GM18519 (cell line): ENCODE measurements around the gene CFTR.
A peak's percentile ranks its signal among the peaks of the same experiment; 100 is the strongest.

Source experiments
- ATAC-seq: cut with Tn5 transposase; IDR thresholded peaks from one replicate; pipeline ENCODE4 v1.9.1; 2021; ENCODE audit warnings: mild to moderate bottlenecking, moderate library complexity; ENCODE audit not compliant: unreplicated experiment, low FRiP score

CFTR gene

DNA sequence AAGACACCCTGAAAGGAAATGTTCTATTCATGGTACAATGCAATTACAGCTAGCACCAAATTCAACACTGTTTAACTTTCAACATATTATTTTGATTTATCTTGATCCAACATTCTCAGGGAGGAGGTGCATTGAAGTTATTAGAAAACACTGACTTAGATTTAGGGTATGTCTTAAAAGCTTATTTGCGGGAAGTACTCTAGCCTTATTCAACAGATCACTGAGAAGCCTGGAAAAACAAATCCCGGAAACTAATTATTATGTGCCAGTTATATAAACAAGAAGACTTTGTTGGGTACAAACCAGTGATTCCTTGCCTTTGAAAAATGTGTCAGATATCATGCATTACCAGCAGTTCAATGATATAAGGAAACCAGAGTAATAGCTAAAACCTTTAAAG is 160.1 kb downstream of the CFTR start:
- no peak for ATAC-seq

DNA sequence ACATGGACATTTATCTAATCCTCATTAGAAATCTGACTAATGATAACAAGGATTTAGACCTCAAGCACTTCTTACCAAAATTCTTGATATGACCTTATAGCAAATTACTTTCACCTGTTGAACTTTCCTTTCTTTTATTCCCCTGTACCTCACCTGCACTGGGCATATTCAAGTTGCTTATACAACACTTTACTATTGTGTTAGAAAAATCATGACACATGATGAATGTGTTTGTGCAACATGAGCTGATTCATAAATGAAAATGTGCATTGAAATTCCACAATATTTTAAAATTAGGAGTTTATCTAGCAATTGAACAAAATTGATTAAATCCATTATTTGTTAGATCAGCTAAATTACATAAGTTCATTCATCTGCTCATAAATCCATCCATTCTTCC is 160.6 kb downstream of the CFTR start:
- no peak for ATAC-seq

DNA sequence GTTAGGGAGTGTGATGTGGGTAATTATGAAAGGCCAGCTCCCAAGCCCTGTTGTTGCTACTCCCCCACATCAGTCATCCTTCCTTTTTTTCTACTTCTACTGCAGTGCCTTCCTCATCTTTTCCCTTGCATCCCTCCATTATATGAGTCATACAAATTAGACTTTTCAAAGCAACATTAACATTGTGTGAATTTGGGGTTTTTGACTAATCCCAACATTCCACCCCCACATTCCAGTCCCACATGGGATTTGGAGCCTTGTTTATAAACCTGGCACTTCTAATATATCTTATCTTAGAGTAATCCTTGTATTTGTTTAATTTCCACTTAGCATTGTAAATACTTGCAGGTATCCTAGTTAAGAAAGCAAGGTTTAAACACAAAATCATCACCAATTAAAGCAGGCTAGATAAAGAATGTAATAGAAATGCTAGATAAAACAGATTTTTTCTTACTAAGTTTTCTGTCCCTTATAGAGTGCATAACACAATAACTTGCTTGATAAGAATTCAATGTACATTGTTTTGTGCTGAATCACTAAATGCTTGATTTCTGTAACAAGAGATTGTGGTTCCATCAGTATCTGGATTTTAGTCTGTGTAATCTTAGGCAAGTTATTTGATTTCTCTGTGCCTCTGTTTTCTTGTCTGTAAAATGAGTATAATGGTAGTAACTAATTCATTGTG is 165.8 kb downstream of the CFTR start:
- no peak for ATAC-seq

- no peak for ATAC-seq
Measured at GRCh38 chr7:117648203-117648866, 168.5 kb downstream of the CFTR start.

DNA sequence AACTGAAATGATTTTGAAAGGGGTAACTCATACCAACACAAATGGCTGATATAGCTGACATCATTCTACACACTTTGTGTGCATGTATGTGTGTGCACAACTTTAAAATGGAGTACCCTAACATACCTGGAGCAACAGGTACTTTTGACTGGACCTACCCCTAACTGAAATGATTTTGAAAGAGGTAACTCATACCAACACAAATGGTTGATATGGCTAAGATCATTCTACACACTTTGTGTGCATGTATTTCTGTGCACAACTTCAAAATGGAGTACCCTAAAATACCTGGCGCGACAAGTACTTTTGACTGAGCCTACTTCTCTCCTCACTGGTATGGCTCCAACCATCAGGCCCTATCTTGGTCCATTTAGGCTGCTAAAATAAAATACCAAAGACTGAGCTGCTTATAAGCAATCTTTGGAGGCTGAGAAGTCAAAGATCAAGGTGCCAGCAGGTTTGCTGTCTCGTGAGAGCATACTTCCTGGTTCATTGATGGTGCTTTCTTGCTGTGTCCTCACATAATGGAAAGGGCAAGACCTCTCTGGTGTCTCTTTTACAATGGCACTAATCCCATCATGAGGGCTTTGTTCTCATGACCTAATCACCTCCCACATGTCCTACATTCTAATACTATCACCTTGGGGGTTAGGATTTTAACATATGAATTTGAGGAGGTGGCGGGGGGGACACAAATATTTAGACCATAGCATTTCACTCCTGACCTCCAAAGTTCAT is 173.3 kb downstream of the CFTR start:
- no peak for ATAC-seq

GRCh38 chr7:117654780-117655179 is 175.0 kb downstream of the CFTR start:
- ATAC-seq = no peak

DNA sequence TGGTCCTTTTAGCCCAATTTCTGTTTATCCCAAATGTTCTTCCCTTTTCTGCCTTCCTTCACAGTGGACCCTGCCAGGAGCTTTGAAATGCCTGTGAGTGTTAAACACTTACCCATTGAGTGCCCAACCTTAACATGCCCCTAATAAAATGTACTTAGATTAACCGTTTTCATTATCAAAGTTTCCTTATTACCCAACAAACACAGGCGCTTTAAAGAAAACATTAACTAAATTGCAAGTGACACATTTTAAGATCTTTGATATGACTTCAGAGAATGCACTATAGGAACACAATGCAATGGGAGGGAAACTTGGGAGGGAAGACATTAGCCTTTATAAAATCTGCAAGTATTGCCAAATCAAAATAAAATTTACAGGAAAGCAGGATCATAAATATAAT is 177.0 kb downstream of the CFTR start:
- no peak for ATAC-seq

- no peak for ATAC-seq
Measured at GRCh38 chr7:117659531-117660011, 179.7 kb downstream of the CFTR start.

DNA sequence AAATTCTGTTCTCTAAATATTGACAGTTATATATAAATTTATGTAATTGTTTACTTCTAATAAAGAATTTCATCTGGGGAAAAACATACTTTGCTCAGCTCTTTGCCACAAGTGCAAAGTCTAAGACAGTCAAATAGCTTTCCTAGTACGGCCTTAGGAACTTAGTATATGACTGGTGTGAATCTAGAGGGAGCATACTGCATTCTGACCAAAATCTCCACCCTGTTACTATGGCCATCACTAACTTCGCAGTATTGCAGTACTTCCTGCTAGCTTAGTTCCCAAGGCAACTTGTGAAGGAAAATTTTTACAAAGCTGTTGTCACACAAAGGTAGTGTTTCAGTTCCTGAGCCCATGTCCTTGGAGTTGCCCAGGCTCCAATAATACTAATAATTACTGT is 181.5 kb downstream of the CFTR start:
- ATAC-seq = no peak

DNA sequence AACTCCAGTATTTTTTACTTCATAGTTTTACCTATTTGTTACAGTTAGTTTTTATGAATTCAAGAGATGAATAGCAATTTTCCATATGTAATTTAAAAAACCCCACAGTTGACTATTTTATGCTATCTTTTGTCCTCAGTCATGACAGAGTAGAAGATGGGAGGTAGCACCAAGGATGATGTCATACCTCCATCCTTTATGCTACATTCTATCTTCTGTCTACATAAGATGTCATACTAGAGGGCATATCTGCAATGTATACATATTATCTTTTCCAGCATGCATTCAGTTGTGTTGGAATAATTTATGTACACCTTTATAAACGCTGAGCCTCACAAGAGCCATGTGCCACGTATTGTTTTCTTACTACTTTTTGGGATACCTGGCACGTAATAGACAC is 184.2 kb downstream of the CFTR start:
- no peak for ATAC-seq

DNA sequence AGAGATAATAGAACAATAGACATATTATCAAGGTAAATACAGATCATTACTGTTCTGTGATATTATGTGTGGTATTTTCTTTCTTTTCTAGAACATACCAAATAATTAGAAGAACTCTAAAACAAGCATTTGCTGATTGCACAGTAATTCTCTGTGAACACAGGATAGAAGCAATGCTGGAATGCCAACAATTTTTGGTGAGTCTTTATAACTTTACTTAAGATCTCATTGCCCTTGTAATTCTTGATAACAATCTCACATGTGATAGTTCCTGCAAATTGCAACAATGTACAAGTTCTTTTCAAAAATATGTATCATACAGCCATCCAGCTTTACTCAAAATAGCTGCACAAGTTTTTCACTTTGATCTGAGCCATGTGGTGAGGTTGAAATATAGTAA is 185.5 kb downstream of the CFTR start:
- ATAC-seq = no peak

DNA sequence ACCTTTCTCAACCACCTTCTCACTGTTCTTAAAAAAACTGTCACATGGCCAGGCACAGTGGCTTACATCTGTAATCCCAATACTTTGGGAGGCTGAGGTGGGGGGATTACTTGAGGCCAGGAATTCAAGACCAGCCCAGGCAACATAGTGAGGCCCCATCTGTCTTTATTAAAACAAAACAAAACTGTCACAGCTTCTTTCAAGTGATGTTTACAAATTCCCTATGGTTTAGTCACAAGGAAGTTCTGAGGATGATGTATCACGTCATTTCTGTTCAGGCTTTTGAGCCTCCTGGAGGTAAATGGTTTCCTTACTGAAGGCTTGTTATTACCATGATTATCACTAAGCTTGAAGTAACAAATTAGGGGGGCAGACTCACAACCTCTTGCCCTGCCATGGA is 186.2 kb downstream of the CFTR start:
- no peak for ATAC-seq

DNA sequence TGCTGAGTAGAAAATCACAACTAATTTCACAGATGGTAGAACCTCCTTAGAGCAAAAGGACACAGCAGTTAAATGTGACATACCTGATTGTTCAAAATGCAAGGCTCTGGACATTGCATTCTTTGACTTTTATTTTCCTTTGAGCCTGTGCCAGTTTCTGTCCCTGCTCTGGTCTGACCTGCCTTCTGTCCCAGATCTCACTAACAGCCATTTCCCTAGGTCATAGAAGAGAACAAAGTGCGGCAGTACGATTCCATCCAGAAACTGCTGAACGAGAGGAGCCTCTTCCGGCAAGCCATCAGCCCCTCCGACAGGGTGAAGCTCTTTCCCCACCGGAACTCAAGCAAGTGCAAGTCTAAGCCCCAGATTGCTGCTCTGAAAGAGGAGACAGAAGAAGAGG is 186.9 kb downstream of the CFTR start:
- no peak for ATAC-seq

GRCh38 chr7:117667456-117667855 is 187.6 kb downstream of the CFTR start:
- no peak for ATAC-seq

GRCh38 chr7:117669818-117670217 is 190.0 kb downstream of the CFTR start:
- ATAC-seq = no peak

DNA sequence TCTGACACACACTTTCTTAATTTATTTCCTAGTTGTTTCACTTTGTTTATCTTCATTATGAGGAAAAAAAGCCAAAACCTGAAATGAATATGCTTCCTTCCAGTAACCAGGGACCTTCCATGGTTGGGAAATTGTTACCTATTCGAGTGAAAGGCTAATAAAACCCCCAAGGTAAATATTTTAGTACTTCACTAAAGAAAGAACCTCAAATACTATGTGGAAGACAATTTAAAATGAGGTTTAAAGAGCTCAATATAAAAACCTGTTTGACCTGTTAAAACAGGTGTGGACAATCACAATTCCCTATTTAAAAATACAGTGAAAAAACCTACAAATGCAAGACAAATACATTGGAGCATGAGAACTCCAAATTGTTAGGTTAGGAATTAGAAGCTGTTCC is 192.6 kb downstream of the CFTR start:
- no peak for ATAC-seq

DNA sequence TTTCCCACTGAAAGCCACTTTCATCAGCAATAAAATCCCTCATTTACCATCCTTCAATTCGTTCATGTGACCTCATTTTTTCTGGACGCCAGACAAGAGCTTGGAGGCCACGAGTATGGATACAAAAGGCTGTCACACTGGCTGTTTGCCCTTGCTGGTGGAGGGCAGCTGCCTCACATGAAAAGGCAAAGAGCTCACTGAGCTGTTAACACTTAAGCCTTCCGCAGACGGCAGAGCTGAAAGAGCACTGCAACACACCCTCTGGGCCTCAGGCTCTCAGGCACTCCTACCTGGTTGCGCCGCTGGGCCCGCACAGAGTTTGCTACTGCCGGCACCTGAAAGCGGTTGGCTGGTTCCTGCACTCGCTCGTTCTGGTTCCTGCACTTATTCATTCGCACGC is 193.5 kb downstream of the CFTR start:
- no peak for ATAC-seq

DNA sequence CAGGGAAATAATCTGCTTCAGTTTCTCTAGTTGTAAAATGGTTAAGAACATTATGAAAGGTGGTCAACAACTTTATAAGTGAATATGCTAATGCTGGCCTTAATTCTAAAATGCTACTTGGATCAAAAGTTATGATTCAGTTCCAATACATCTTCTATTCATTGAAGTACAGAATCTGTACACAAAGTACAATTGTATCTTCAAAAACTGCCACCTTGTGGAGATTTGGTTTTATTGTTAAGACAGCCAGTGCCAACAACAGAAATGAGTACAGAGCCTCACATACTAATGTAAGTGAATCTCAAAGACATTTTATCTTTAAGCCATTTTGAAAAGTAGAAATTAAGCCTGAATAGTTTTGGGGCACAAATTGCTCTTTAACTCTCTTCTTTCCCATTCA is 194.0 kb downstream of the CFTR start:
- peak; percentile 68 for ATAC-seq

DNA sequence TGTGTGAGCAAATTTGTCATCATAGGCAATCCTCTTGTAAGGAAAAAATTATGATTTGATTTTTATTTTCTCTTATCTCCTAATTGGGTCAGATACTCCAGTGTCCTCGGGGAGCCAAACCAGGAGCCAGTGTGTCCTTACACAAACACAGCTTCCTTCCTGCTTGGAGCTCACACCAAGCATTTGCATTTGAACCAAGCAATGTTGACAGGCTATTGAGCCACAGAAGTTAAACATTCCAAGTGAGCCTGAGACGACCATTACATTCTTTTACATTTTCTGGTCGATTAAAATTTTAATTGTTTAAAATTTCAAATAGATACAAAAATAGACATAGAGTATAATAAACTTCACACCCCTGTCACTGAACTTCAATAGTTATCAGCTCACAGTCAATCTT is 194.8 kb downstream of the CFTR start:
- ATAC-seq = no peak

DNA sequence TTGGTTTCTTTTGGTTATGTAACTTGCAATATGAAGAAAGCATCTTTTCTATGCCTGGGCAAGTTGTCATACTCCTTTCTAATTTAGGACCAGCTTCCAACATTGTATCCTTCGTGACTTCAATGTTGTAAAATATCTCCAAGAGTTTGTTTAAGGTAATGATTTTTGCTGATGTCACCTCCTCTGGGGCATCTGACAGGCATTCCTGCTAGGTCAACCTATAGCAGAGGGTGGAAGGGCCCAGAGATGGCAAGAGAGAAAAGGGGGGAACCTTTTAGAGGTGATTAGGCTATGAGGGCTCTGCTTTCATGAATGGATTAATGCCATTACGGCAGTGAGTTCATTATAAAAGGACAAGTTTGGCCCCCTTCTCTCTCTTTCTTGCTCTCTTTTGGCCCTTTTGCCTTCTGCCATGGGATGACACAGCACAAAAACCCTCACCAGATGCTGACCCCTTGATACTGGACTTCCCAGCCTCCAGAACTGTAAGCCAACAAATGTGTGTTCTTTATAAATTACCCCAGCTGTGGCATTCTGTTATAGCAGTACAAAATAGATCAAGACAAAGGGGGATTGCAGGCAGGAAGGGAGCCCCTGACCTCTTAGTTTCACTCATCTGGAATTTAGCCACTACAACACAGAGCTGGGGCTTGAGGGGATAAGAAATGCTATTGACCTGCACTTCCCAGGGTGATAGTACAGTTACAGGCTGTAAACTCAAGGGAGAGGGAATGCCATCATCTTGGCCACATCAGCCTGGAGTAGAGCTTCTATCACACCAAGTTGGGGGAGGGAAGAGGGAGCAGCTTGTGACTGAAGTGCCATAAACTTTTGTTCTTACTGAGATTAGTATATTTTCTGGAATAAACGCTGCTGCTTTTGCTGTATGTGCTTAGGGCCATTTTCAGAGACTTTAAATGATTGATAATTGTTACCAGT is 195.9 kb downstream of the CFTR start:
- no peak for ATAC-seq

DNA sequence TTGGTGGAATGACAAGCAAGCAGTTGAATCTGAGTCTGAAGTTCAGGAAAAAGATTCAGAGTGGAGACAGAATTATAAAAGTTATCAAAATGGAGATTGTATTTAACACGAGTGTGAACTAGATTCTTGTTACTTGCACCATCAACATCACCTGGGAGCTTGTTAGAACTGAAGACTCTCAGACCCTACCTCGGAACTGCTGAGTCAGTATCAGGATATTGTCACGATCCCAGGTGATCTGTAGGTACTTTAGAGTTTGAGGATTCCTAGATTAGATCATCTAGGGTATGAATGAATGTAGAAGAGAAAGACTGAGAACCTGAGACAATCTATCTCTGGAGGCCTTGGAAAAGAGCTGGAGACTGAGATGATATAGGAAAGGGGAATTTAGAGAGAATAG is 199.3 kb downstream of the CFTR start:
- no peak for ATAC-seq
